SU-DHL-6 (cell line): Measurements from ENCODE around the gene PGLYRP2.

ENCODE experiments used
- H2AFZ ChIP-seq: fragments of 200-600 bp; sonication (generic); 2 replicates; pipeline ENCODE4 v1.6.1; 2014; ENCODE audit warnings: low read depth, mild to moderate bottlenecking, moderate library complexity, mixed read lengths, antibody characterized with exemption, low read length; ENCODE audit not compliant: severe bottlenecking
- H3F3A ChIP-seq: fragments of 200-600 bp; shearing (Covaris generic); 2 replicates; pipeline ENCODE4 v1.6.0; 2016; ENCODE audit warnings: antibody characterized with exemption, mild to moderate bottlenecking; ENCODE audit not compliant: insufficient read depth
- H3K27ac ChIP-seq: fragments of 200-600 bp; sonication (generic); 2 replicates; pipeline ENCODE4 v1.5.1; 2016; ENCODE audit warnings: low read depth, mild to moderate bottlenecking, low read length, moderate library complexity, mixed read lengths
- H3K27me3 ChIP-seq: fragments of 200-600 bp; sonication (generic), shearing (Covaris generic); 2 replicates; pipeline ENCODE4 v1.6.0; 2014; ENCODE audit warnings: mild to moderate bottlenecking, low read length
- H3K36me3 ChIP-seq: fragments of 200-600 bp; sonication (generic); 2 replicates; pipeline ENCODE4 v1.6.1; 2014; ENCODE audit warnings: mild to moderate bottlenecking, low read length, mixed read lengths
- H3K4me2 ChIP-seq: fragments of 300-600, 200-600 bp; shearing (Covaris generic), sonication (generic); 2 replicates; pipeline ENCODE4 v1.6.0; 2014; ENCODE audit warnings: low read length, low read depth, mild to moderate bottlenecking; ENCODE audit not compliant: poor library complexity, severe bottlenecking
- H3K4me3 ChIP-seq: fragments of 200-600 bp; sonication (generic); 2 replicates; pipeline ENCODE4 v1.5.1; 2014; ENCODE audit warnings: antibody characterized with exemption, low read length, mild to moderate bottlenecking, mixed read lengths; ENCODE audit not compliant: insufficient read depth, poor library complexity, severe bottlenecking
- H3K79me2 ChIP-seq: fragments of 200-600 bp; sonication (generic); 2 replicates; pipeline ENCODE4 v1.6.1; 2014; ENCODE audit warnings: mild to moderate bottlenecking, low read length, moderate library complexity; ENCODE audit not compliant: insufficient read depth
- H3K9ac ChIP-seq: fragments of 200-600 bp; sonication (generic); 2 replicates; pipeline ENCODE4 v1.7.0; 2014; ENCODE audit warnings: mild to moderate bottlenecking, low read length
- H3K9me2 ChIP-seq: fragments of 200-600 bp; sonication (generic); replicated peaks from 2 replicates; pipeline ENCODE4 v1.6.1; 2014; ENCODE audit warnings: low read length; ENCODE audit not compliant: insufficient read depth
- H3K9me3 ChIP-seq: fragments of 200-600 bp; sonication (generic); 2 replicates; pipeline ENCODE4 v1.6.1; 2014; ENCODE audit warnings: low read length, mixed read lengths; ENCODE audit not compliant: insufficient read depth
- H4K20me1 ChIP-seq: fragments of 200-600 bp; sonication (generic); 2 replicates; pipeline ENCODE4 v1.6.1; 2014; ENCODE audit warnings: low read depth, mild to moderate bottlenecking, antibody characterized with exemption, low read length, moderate library complexity, mixed read lengths
- CTCF ChIP-seq: fragments of 200-600 bp; sonication (generic); IDR thresholded peaks from one replicate; pipeline ENCODE4 v1.5.1; 2017; ENCODE audit warnings: antibody characterized with exemption, mild to moderate bottlenecking, low read length, moderate library complexity; ENCODE audit not compliant: insufficient read depth, poor library complexity, severe bottlenecking
- EZH2phosphoT487 ChIP-seq: fragments of 200-600 bp; sonication (generic), shearing (Covaris generic); conservative IDR thresholded peaks from 2 replicates; pipeline ENCODE4 v1.6.1; 2018; ENCODE audit warnings: mild to moderate bottlenecking, antibody characterized with exemption, low read length, moderate library complexity, mixed read lengths

Gene PGLYRP2

GRCh38 chr19:15469513-15470297 lies 9.6 kb downstream of the PGLYRP2 start:
- Histone ChIP-seq H3K27me3 (no peaks in the 10 kb centered on the region), H3K4me3 (no peak overlapping the region), H3K27ac (no peak overlapping the region)

GRCh38 chr19:15468675-15469512 lies 10.4 kb downstream of the PGLYRP2 start:
- Histone ChIP-seq H3K4me3 (no peak overlapping the region), H3F3A (no peaks in the 10 kb centered on the region), H4K20me1 (no peaks in the 10 kb centered on the region), H3K36me3 (no peaks in the 10 kb centered on the region), H3K9ac (no peak overlapping the region), H3K79me2 (no peaks in the 10 kb centered on the region), H3K4me2 (no peak overlapping the region), H3K9me3 (no peaks in the 10 kb centered on the region), H3K9me2 (no peaks in the 10 kb centered on the region), H3K27me3 (no peaks in the 10 kb centered on the region), H3K27ac (no peak overlapping the region), H2AFZ (no peak overlapping the region)
- no peak for TF ChIP-seq CTCF
- TF ChIP-seq EZH2phosphoT487: no peak

More at GRCh38 chr19:15469513-15470297, 9.6 kb downstream of the PGLYRP2 start:
- H3K4me2 ChIP-seq: no peak overlapping the region
- H3K9me2 ChIP-seq: no peaks in the 10 kb centered on the region
- no peaks in the 10 kb centered on the region for H3K79me2 ChIP-seq
- no peaks in the 10 kb centered on the region for H4K20me1 ChIP-seq
- TF ChIP-seq EZH2phosphoT487 (no peak), CTCF (no peak)
- no peak overlapping the region for H3K9ac ChIP-seq
- H3K9me3 ChIP-seq: no peaks in the 10 kb centered on the region
- H3K36me3 ChIP-seq: no peaks in the 10 kb centered on the region
- no peak overlapping the region for H2AFZ ChIP-seq
- H3F3A ChIP-seq: no peaks in the 10 kb centered on the region

GRCh38 chr19:15467734-15468214 lies 11.5 kb downstream of the PGLYRP2 start:
- Histone ChIP-seq H3K36me3 (no peaks in the 10 kb centered on the region), H4K20me1 (no peaks in the 10 kb centered on the region), H3K27me3 (no peaks in the 10 kb centered on the region), H3K27ac (no peak overlapping the region), H2AFZ (no peak overlapping the region), H3K4me3 (no peak overlapping the region), H3K9me2 (no peaks in the 10 kb centered on the region), H3K9me3 (no peaks in the 10 kb centered on the region), H3K9ac (no peak overlapping the region), H3K4me2 (no peak overlapping the region), H3K79me2 (no peaks in the 10 kb centered on the region; the same call in 1 of the 2 replicates), H3F3A (no peaks in the 10 kb centered on the region)
- TF ChIP-seq CTCF: no peak
- TF ChIP-seq EZH2phosphoT487: no peak
